Measurements from ENCODE around the gene HBA2.
"Not testable (repeated sequence)": the region's sequence is repeated elsewhere in the genome, so short reads cannot be mapped to it uniquely, and the experiment has no call there.

HBA2 gene

DNA sequence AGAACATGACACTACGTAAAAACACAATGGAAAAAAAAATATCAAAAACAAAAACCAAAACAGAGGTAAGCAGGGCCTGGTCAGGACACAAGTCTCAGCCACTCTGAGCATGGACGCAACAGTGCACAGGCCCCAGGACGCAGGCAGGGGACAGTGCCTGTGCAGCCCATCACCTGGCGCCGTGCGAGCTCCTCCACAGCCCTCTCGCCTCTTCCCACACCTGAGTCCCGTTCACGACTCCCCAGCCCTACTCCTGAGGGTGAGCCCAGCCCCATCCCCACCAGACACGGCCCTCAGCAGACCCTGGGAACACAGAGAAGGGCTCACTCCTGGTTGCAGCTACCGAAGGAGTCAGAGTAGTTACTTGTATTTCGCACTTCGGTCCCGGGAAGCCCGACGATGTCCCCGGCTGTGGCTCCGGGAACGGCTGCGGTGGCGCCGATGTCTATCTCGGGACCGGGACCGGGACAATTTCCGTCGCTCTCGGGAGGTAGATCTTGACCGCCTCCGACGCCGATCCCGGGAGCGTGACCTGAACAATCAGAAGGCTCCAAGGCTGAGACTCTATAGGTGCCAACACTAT is 17.0 kb downstream of the HBA2 start:
- no peak for FAIRE-seq
- DNase-seq (ENCODE audit: insufficient read length, low spot score), result no peak

DNA sequence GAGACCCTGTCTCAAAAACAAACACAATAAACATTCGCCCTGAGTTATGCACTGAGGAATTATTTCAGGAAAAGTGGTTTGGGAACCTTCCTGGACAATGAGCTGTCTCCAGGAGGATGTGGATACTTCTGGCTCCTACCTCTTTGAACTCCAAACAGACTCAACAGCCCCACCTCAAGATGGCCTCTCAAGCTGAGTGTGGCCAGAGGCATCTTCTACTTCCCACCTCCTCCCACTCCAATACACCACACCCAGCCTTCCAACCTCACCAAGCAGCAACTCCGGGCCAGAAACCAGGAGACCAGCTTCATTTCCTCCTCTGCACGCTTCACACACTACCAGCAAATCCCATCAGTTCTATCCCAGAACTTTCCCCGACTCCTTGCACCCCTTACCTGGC is 19.2 kb downstream of the HBA2 start:
- no peak for FAIRE-seq
- no peak for DNase-seq (ENCODE audit: insufficient read length, low spot score)

DNA sequence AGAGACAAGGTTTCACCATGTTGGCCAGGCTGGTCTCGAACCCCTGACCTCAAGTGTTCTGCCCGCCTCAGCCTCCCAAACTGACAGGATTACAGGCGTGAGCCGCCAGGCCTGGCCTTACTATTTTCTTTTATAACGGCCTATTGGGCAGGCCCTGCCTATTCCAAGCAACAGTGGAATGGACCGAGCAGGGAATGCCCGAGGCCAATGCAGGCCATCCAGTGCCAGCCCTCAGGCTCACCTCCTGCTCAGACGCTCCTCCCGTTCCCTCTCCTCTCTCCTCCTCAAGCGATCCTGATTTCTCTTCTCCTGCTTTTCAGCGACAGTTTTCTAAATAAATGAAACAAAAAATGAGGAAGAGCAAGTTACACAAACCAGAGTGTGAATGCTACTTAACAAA is 20.0 kb downstream of the HBA2 start:
- no peak for FAIRE-seq
- DNase-seq (ENCODE audit: insufficient read length, low spot score), result no peak

DNA sequence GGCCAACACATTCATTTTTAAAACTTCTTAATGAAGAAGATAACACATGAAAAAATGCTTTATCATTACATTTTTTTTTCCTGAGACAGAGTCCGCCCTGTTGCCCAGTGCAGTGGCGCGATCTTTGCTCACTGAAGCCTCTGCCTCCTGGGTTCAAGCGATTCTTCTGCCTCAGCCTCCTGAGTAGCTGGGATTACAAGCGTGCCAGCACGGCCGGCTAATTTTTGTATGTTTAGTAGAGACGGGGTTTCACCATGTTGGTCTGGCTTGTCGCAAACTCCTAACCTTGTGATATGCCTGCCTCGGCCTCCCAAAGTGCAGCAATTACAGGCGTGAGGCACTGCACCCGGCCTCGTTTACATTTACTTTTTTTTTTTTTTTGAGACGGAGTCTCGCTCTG is 20.8 kb downstream of the HBA2 start:
- DNase-seq (ENCODE audit: insufficient read length, low spot score) (no peak), FAIRE-seq (no peak)

DNA sequence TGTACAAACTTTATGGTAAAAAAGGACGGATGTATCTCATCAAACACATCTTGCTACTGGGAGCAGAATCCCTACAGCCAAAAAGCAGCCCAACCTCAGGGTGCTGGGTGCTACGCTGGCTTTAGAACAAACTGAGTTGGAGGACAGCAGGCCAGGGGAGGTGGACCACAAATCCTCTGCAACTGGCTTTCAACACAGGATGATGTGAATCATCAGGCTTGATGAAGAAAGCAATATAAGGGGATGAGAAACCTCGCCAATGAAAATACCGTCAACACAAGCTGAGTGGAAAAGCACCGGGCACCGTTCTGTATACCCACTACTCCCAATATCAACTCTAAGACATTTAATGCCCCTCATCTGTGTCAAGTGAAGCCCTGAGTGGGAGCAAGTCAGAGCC is 21.8 kb downstream of the HBA2 start:
- no peak for FAIRE-seq
- DNase-seq (ENCODE audit: insufficient read length, low spot score), result no peak

DNA sequence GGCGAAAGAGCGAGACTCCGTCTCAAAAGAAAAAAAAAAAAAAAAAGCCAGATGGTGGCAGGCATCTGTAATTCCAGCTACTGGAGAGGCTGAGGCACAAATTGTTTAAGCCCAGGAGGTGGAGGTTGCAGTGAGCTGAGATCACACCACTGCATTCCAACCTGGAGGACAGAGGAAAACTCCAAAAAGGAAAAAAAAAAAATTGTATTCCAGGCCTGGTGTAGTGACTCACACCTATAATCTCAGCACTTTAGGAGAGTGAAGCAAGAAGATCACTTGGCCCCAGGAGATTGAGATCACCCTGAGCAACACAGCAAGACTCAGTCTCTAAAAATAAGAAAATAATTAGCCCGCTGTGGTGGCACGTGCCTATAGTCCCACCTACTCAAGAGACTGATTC is 27.7 kb downstream of the HBA2 start:
- no peak for FAIRE-seq
- no peak for DNase-seq (ENCODE audit: insufficient read length, low spot score)

DNA sequence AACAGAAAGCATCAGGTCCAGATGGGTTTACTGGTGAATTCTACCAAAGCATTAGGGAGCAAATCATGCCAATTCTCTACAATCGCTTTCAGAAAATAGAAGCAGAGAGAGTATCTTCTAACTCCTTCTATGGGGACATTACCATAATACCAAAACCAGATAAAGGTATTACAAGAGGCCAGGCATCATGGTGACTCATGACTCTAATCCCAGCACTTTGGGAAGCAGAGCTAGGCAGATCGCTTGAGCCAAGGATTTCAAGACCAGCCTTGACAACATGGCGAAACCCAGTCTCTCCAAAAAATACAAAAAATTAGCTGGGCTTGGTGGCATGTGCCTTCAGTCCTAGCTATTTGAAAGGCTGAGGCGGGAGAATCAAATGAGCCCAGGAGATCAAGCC is 30.6 kb downstream of the HBA2 start:
- no peak for DNase-seq (ENCODE audit: insufficient read length, low spot score)
- no peak for FAIRE-seq

DNA sequence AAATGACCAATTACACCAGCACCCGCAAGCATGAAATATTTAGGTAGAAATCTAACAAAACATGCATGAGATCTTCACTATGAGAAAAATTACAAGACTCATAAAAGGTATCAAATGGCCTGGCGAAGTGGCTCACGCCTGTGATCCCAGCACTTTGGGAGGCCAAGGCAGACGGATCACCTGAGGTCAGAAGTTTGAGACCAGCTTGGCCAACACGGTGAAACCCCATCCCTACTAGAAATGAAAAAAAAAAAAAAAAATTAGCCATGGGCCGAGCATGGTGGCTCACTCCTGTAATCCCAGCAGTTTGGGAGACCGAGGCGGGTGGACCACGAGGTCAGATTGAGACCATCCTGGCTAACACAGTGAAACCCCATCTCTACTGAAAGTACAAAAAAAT is 31.4 kb downstream of the HBA2 start:
- FAIRE-seq; DNase-seq (ENCODE audit: insufficient read length, low spot score): not testable (repeated sequence)

DNA sequence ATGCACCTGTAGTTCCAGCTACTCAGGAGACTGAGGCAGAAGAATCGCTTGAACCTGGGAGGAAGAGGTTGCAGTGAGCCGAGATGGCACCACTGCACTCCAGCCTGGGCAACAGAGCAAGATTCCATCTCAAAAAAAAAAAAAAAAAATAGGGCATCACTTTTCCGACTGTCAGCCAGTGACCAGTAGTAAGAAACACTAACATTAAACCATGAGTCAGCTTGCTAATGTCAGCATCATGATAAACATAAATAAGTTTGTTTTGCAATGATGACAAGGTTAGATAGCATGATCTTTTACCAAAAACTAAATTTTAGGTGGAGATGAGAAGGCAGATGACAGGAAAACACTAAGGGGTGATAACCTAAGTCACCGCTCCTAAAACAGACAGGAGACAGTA is 36.7 kb downstream of the HBA2 start:
- not testable (repeated sequence) for DNase-seq (ENCODE audit: insufficient read length, low spot score); FAIRE-seq

DNA sequence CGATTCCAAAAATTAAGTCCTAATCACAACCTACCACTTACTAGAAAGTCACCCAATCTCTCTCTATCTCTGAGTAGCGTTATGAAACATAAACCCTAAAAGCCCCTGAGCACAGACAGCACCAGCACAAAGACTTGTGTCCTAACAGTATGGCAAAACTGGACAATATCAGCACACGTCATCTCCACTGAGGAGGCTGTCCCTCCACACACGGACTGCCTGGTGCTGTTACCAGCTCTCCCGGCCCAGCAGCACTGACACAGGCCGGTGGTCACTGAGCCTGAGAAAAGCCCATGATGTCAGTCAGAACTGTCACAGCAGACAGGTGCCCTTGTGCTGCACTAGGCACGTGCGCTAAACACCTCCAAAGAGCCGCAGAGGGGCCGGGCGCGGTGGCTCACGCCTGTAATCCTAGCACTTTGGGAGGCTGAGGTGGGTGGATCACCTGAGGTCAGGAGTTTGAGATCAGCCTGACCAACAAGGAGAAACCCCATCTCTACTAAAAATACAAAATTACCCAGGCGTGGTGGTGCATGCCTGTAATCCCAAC is 39.0 kb downstream of the HBA2 start:
- not testable (repeated sequence) for DNase-seq (ENCODE audit: insufficient read length, low spot score); FAIRE-seq

DNA sequence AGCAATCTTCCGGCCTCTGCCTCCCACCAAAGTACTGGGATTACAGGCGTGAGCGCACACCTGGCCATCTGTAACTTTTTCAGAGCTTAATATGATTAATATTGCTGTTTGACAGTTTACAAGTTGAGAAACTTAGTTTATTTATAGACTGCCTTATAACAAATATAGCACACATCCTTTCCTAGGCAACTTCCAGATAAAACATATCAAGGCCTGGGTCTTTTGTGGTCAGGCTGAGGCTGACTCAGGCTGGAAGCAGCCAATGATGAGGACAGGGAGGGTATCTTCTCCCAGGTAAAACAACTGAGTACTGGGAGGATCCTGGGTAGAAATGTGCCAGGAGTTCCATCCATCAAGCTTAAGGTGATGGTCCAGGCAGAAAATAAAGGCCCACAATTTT is 40.3 kb downstream of the HBA2 start:
- no peak for DNase-seq (ENCODE audit: insufficient read length, low spot score)
- no peak for FAIRE-seq

DNA sequence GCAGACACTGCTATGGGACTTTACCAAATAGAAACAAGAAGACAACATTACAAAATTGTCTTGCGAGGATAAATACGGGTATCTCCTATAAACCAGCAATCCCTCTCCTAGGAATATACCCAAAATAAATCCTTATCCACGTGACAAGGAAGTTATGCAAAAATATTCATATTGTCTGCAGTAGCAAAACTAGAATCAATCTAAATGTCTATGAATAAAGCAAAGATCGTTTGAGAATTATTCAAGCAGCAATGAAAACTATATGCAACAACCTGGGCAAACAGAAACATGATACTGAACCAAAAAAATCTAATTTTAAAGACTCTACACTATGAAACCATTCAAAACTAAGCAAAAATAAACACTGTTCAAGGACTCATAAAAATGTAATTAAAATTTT is 47.3 kb downstream of the HBA2 start:
- DNase-seq (ENCODE audit: insufficient read length, low spot score), result no peak
- no peak for FAIRE-seq
